NCI-H226 (cell line): Measurements from ENCODE around the gene NCOR2.
A peak's percentile ranks its signal among the peaks of the same experiment; 100 is the strongest.

ENCODE experiments used
- DNase-seq: peaks from one replicate; pipeline ENCODE4 v3.0.0-alpha.2; 2015

NCOR2 gene

GRCh38 chr12:124566997-124567672 is at the start of gene NCOR2:
Gene NCOR2, minus strand, starts transcription at chr12:124567612. Its CDS starts 72,361 bp downstream, at chr12:124495251.
- DNase-seq, result peak; percentile 15

- DNase-seq, result no peak
These were observed 49.2 kb upstream of the NCOR2 start for GRCh38 chr12:124616394-124617221.

GRCh38 chr12:124614512-124615292 is 47.3 kb upstream of the NCOR2 start:
- no peak for DNase-seq

- DNase-seq, result no peak
These were observed 45.8 kb upstream of the NCOR2 start for GRCh38 chr12:124613151-124613585.

GRCh38 chr12:124612410-124612680 is 44.9 kb upstream of the NCOR2 start:
- DNase-seq, result no peak

GRCh38 chr12:124611559-124612409 is 44.4 kb upstream of the NCOR2 start:
- DNase-seq, result no peak

- no peak for DNase-seq
These were observed 43.5 kb upstream of the NCOR2 start for GRCh38 chr12:124610629-124611558.

- DNase-seq, result no peak
These were observed 42.7 kb upstream of the NCOR2 start for GRCh38 chr12:124610021-124610612.

GRCh38 chr12:124609041-124609989 is 41.9 kb upstream of the NCOR2 start:
- DNase-seq, result no peak

- DNase-seq, result no peak
These were observed 41.0 kb upstream of the NCOR2 start for GRCh38 chr12:124608450-124608870.

- peak; percentile 26 for DNase-seq
These were observed 40.4 kb upstream of the NCOR2 start for GRCh38 chr12:124607681-124608425.

- no peak for DNase-seq
These were observed 38.7 kb upstream of the NCOR2 start for GRCh38 chr12:124605883-124606774.

GRCh38 chr12:124605150-124605882 is 37.9 kb upstream of the NCOR2 start:
- no peak for DNase-seq

GRCh38 chr12:124604264-124604680 is 36.9 kb upstream of the NCOR2 start:
- no peak for DNase-seq

GRCh38 chr12:124603831-124604251 is 36.4 kb upstream of the NCOR2 start:
- DNase-seq, result no peak

GRCh38 chr12:124603100-124603541 is 35.7 kb upstream of the NCOR2 start:
- no peak for DNase-seq

GRCh38 chr12:124601706-124602105 is 34.3 kb upstream of the NCOR2 start:
- DNase-seq, result no peak
